Uterus (tissue), 2 donors: Measurements from ENCODE around the gene DYNC2H1.

Source experiments
- POLR2A ChIP-seq, 2 donors: fragments of 450-650 bp; IDR thresholded peaks; one replicate each; pipeline ENCODE4 v1.6.1; 2016; ENCODE audit warnings: antibody characterized with exemption in 2 of 2, mild to moderate bottlenecking in 1 of 2, moderate library complexity in 1 of 2
- TF ChIP-seq, protein P1 (sequence below), 4 experiments: fragments of 200-600 bp in 2 of 4; fragments of 450-650 bp in 2 of 4; sonication (generic) in 2 of 4; IDR thresholded peaks; one replicate each; pipeline ENCODE4 v1.5.1; 2016 to 2019; ENCODE audit warnings: antibody characterized with exemption in 4 of 4, mild to moderate bottlenecking in 2 of 4, moderate library complexity in 1 of 4

DNA sequence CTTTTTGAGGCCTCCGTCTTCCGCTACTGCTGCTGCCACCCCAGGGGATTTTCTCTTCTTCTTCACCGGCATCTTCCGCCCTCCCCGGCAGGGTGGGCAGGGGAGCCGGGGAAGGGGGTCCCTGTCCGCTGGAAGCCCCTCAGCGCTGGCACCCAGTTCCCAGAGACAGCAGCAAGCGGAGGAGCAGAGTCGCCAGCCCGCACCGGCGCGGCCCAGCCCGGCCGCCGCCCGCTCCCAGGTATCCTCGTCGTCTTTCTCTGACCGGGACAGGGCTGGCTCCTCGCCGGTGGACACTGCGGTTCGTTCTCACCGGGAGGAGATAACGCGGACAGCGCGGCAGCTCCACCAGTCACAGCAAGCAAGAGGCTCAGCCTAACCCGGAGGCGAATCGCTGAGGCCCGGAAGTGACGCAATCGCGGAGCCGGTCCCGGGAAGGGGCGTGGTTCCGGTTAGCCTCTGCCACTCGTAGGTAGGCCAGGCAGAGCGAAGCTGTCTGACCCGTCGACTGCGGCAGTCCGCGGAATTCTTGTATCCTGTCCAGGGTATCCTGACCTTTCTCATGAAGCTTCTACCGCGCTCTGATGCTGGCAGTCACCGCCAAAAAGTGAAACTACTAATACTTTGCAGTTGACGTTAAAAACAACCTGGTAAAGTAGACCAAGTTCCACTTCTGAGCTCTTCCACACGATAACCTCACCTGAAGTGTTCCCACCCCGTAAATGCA, 17.3 kb upstream of the DYNC2H1 start, which contains the start of gene DCUN1D5:
- TF ChIP-seq POLR2A (IDR thresholded peaks at IDR 0.05), result peak; percentile 47 to 71
- TF ChIP-seq, protein P1, sequence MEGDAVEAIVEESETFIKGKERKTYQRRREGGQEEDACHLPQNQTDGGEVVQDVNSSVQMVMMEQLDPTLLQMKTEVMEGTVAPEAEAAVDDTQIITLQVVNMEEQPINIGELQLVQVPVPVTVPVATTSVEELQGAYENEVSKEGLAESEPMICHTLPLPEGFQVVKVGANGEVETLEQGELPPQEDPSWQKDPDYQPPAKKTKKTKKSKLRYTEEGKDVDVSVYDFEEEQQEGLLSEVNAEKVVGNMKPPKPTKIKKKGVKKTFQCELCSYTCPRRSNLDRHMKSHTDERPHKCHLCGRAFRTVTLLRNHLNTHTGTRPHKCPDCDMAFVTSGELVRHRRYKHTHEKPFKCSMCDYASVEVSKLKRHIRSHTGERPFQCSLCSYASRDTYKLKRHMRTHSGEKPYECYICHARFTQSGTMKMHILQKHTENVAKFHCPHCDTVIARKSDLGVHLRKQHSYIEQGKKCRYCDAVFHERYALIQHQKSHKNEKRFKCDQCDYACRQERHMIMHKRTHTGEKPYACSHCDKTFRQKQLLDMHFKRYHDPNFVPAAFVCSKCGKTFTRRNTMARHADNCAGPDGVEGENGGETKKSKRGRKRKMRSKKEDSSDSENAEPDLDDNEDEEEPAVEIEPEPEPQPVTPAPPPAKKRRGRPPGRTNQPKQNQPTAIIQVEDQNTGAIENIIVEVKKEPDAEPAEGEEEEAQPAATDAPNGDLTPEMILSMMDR (IDR thresholded peaks at IDR 0.05), result no peak
